ENCODE results near the gene STPG3.

- TF ChIP-seq CC2D1A (CRISPR knock-in tag; IDR thresholded peaks at IDR 0.05) (no peak), ZBTB8A (CRISPR knock-in tag; IDR thresholded peaks at IDR 0.05; ENCODE audit: borderline replicate concordance, low read depth) (no peak), POLR2AphosphoS5 (IDR thresholded peaks at IDR 0.05; ENCODE audit: low read depth, low read length) (no peak), ZBTB1 (CRISPR knock-in tag; IDR thresholded peaks at IDR 0.05; ENCODE audit: borderline replicate concordance) (no peak), NFKB2 (CRISPR knock-in tag; IDR thresholded peaks at IDR 0.05; ENCODE audit: borderline replicate concordance) (no peak), TCF7L2 (IDR thresholded peaks at IDR 0.05; ENCODE audit: low read depth, low read length) (no peak), CTCF (CRISPR knock-in tag; IDR thresholded peaks at IDR 0.05) (no peak), ZNF660 (CRISPR knock-in tag; IDR thresholded peaks at IDR 0.05; ENCODE audit: borderline replicate concordance, low read depth) (no peak), JUNB (CRISPR knock-in tag; IDR thresholded peaks at IDR 0.05; ENCODE audit: borderline replicate concordance) (no peak), MEIS1 (CRISPR knock-in tag; IDR thresholded peaks at IDR 0.05; ENCODE audit: borderline replicate concordance) (no peak), BRCA1 (CRISPR knock-in tag; IDR thresholded peaks at IDR 0.05) (no peak), TFE3 (CRISPR knock-in tag; IDR thresholded peaks at IDR 0.05) (no peak), SALL2 (CRISPR knock-in tag; IDR thresholded peaks at IDR 0.05) (no peak)
These were observed 11.8 kb downstream of the STPG3 start for GRCh38 chr9:137262909-137263285.

All from HepG2 (cell line).